ENCODE measurements around the gene CA4. TPM values are rescaled to one million over a fixed set of nuclear protein-coding genes. Genes with fewer than 3 reads are reported as not detected.
"Not testable (repeated sequence)": the region's sequence is repeated elsewhere in the genome, so short reads cannot be mapped to it uniquely, and the experiment has no call there.

CA4 gene
- total RNA-seq, 2 experiments from 2014 or later, result not detected

DNA sequence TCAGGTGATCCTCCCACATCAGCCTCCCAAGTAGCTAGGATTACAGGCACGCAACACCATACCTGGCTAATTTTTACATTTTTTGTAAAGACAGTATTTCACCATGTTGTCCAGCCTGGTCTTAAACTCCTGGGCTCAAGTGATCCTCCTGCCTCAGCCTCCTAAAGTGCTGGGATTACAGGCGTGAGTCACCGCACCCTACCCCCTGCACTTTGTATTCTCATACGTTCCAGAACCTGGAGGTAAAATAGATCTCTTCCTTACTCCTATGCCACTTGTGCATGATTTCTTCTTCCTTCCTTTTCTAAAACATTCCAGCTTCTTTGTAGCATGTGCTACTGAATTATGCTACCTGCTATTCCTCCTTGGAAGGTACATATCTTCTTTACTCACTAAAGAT, 44.4 kb downstream of the CA4 start:
- DNase-seq; POLR2A ChIA-PET; H3K4me3 Mint-ChIP-seq; H3K9me3 Mint-ChIP-seq; CTCF ChIA-PET; intact Hi-C loops (cut with micrococcal nuclease); H3K4me1 Mint-ChIP-seq (ENCODE audit: low read depth); H3K27ac Mint-ChIP-seq; H3K27me3 Mint-ChIP-seq: not testable (repeated sequence)
- peaks cover 33% of the 10 kb centered on the region for H3K36me3 Mint-ChIP-seq

DNA sequence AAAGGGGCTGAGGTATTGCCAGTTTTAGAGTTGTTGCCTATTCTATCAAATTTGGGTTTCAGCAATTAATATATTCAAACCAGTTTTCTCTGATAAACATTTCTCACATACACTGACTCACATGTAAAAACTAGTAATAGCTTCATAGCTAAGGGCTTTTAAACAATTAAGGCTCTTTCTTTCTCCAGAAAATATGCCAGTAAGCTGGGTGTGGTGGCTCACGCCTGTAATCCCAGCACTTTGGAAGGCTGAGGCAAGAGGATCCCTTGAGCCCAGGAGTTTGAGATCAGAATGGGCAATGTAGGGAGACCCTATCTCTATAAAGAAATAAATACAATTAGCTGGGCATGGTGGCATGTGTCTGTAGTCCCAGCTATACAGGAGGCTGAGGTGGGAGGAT, 48.9 kb downstream of the CA4 start:
- ChIA-PET POLR2A (interaction anchor here (0.7 kb wide), 1 partner anchor 57 kb away, joined by 3 read pairs; no protein-coding TSS in a partner anchor), CTCF (interaction anchor here (0.8 kb wide), 1 partner anchor 236 kb away, joined by 3 read pairs; no protein-coding TSS in a partner anchor)
- DNase-seq; H3K9me3 Mint-ChIP-seq; intact Hi-C loops (cut with micrococcal nuclease); H3K27me3 Mint-ChIP-seq; H3K4me3 Mint-ChIP-seq; H3K4me1 Mint-ChIP-seq (ENCODE audit: low read depth); H3K27ac Mint-ChIP-seq: not testable (repeated sequence)
- H3K36me3 Mint-ChIP-seq, result peaks cover 16% of the 10 kb centered on the region

DNA sequence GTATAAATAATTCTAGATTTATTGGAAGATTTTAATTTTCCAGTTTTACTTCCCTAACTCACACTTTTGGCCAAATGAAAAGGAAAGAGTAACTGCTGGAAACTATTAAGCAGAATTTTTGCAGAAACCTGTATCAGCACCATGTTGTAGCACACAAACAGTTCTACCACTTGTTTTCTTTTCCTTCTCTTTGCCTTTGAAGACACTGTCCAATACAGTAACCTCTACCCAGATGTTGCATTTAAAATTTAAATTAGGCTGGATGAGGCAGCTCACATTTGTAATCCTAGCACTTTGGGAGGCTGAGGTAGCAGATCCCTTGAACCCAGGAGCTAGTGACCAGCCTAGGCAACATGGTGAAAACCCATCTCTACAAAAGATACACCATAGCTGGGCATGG, 56.0 kb downstream of the CA4 start:
- H3K27ac Mint-ChIP-seq; CTCF ChIA-PET; DNase-seq; H3K36me3 Mint-ChIP-seq; intact Hi-C loops (cut with micrococcal nuclease); H3K4me1 Mint-ChIP-seq (ENCODE audit: low read depth); H3K9me3 Mint-ChIP-seq; H3K4me3 Mint-ChIP-seq; POLR2A ChIA-PET; H3K27me3 Mint-ChIP-seq: not testable (repeated sequence)

DNA sequence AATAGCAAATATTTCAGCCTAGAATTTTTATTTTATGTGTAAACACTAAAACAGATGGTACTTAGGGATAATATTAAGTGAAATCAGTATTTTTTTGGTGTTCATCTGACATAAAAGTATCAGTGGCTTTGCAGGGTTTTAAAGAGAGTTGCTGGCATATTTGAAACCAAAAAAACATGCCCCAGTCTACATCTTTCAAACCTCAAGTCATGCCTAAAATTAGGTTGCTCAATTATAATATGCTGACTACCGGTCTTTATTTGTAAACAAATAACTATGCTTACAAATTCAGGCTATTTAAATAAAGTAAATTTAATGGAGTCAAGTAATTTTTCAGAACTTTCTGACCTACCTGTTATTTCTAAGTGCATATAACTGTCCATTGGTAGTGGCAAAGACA, 58.5 kb downstream of the CA4 start:
- POLR2A ChIA-PET, H3K9me3 Mint-ChIP-seq: not testable (repeated sequence)

More for the DNA sequence above, 58.5 kb downstream of the CA4 start:
- intact Hi-C loops (cut with micrococcal nuclease); CTCF ChIA-PET; H3K4me3 Mint-ChIP-seq; H3K27me3 Mint-ChIP-seq; H3K36me3 Mint-ChIP-seq; H3K4me1 Mint-ChIP-seq (ENCODE audit: low read depth); DNase-seq; H3K27ac Mint-ChIP-seq: not testable (repeated sequence)

Other genes starting within 250 kb of the CA4 start
- 10 to 100 TPM; 34.7 to 35.5 TPM for gene RNFT1, start 185.2 kb upstream of the CA4 start, total RNA-seq
- 10 to 100 TPM; 28.2 to 29.3 TPM for gene HEATR6, start 71.1 kb upstream of the CA4 start, total RNA-seq
- 10 to 100 TPM; 34.4 to 35.8 TPM for gene USP32, start 242.2 kb downstream of the CA4 start, total RNA-seq